H9 (cell line): ENCODE results near the gene ZNF672. TPM values are rescaled to one million over a fixed set of nuclear protein-coding genes. Genes with fewer than 3 reads are reported as not detected.
A peak's percentile ranks its signal among the peaks of the same experiment; 100 is the strongest.

Experiments used
- DNase-seq: peaks from one replicate; pipeline ENCODE4 v3.0.0-alpha.2; 2017
- H2AFZ ChIP-seq: one replicate; pipeline ENCODE4 v1.6.1; 2013; ENCODE audit warnings: mild to moderate bottlenecking, low read length, control low read depth, moderate library complexity
- H2AK5ac ChIP-seq: 2 replicates; pipeline ENCODE4 v1.6.1; 2013; ENCODE audit warnings: low read length, control low read depth, mixed read lengths; ENCODE audit not compliant: insufficient read length
- H2BK120ac ChIP-seq: one replicate; pipeline ENCODE4 v1.6.1; 2013; ENCODE audit warnings: low read depth, mild to moderate bottlenecking, low read length, control low read depth, inconsistent platforms; ENCODE audit not compliant: poor library complexity, severe bottlenecking
- H2BK12ac ChIP-seq: 2 replicates; pipeline ENCODE4 v1.6.1; 2013; ENCODE audit warnings: low read length, control low read depth, mixed read lengths, low read depth; ENCODE audit not compliant: insufficient read length
- H2BK15ac ChIP-seq: 2 replicates; pipeline ENCODE4 v1.6.1; 2013; ENCODE audit warnings: low read depth, low read length, control low read depth
- H2BK20ac ChIP-seq: one replicate; pipeline ENCODE4 v1.6.1; 2013; ENCODE audit warnings: low read depth, mild to moderate bottlenecking, low read length, control low read depth, inconsistent platforms; ENCODE audit not compliant: poor library complexity, severe bottlenecking
- H2BK5ac ChIP-seq: 2 replicates; pipeline ENCODE4 v1.6.1; 2013; ENCODE audit warnings: low read length, control low read depth, mixed read lengths; ENCODE audit not compliant: insufficient read length
- H3K14ac ChIP-seq: 2 replicates; pipeline ENCODE4 v1.6.1; 2013; ENCODE audit warnings: low read length, control low read depth; ENCODE audit not compliant: insufficient read depth
- H3K18ac ChIP-seq: 2 replicates; pipeline ENCODE4 v1.6.1; 2013; ENCODE audit warnings: low read depth, mild to moderate bottlenecking, mixed read lengths, low read length, control low read depth; ENCODE audit not compliant: insufficient read length
- H3K23ac ChIP-seq: 2 replicates; pipeline ENCODE4 v1.6.1; 2013; ENCODE audit warnings: low read length, control low read depth, mixed read lengths, low read depth; ENCODE audit not compliant: insufficient read length
- H3K23me2 ChIP-seq: 2 replicates; pipeline ENCODE4 v1.6.1; 2013; ENCODE audit warnings: low read depth, mild to moderate bottlenecking, mixed read lengths, low read length, control low read depth; ENCODE audit not compliant: insufficient read length, poor library complexity, severe bottlenecking
- H3K27ac ChIP-seq: 2 replicates; pipeline ENCODE4 v1.5.1; 2013; ENCODE audit warnings: low read length, control low read depth, mixed read lengths, low read depth; ENCODE audit not compliant: insufficient read length
- H3K27me3 ChIP-seq: 2 replicates; pipeline ENCODE4 v1.6.1; 2013; ENCODE audit warnings: low read length, control low read depth, inconsistent platforms; ENCODE audit not compliant: insufficient read depth
- H3K4ac ChIP-seq: 2 replicates; pipeline ENCODE4 v1.6.1; 2013; ENCODE audit warnings: low read depth, mild to moderate bottlenecking, control low read depth, inconsistent platforms, low read length, moderate library complexity
- H3K4me1 ChIP-seq: 2 replicates; pipeline ENCODE4 v1.6.1; 2013; ENCODE audit warnings: low read length, control low read depth, inconsistent platforms; ENCODE audit not compliant: insufficient read depth
- H3K4me2 ChIP-seq: 2 replicates; pipeline ENCODE4 v1.6.1; 2013; ENCODE audit warnings: low read length, control low read depth, mixed read lengths; ENCODE audit not compliant: insufficient read length, insufficient read depth
- H3K56ac ChIP-seq: 2 replicates; pipeline ENCODE4 v1.6.1; 2013; ENCODE audit warnings: low read depth, mild to moderate bottlenecking, mixed read lengths, low read length, control low read depth; ENCODE audit not compliant: insufficient read length
- H3K79me1 ChIP-seq: 2 replicates; pipeline ENCODE4 v1.6.1; 2013; ENCODE audit warnings: low read depth, mild to moderate bottlenecking, moderate library complexity, low read length, control low read depth, inconsistent platforms; ENCODE audit not compliant: insufficient read depth, poor library complexity, severe bottlenecking
- H3K79me2 ChIP-seq: 2 replicates; pipeline ENCODE4 v1.6.1; 2013; ENCODE audit warnings: low read length, control low read depth, inconsistent platforms; ENCODE audit not compliant: insufficient read depth
- H3K9ac ChIP-seq: 2 replicates; pipeline ENCODE4 v1.6.1; 2013; ENCODE audit warnings: low read length, control low read depth, mixed read lengths; ENCODE audit not compliant: insufficient read length; ENCODE audit errors: extremely low read depth
- H3K9me3 ChIP-seq: one replicate; pipeline ENCODE4 v1.6.1; 2013; ENCODE audit warnings: low read depth, low read length, inconsistent platforms; ENCODE audit not compliant: control insufficient read depth
- H3T11ph ChIP-seq: one replicate; pipeline ENCODE4 v1.6.1; 2013; ENCODE audit warnings: mild to moderate bottlenecking, low read length, control low read depth, inconsistent platforms
- H4K20me1 ChIP-seq: one replicate; pipeline ENCODE4 v1.6.1; 2013; ENCODE audit not compliant: control insufficient read depth, insufficient read length, insufficient read depth
- H4K5ac ChIP-seq: 2 replicates; pipeline ENCODE4 v1.6.1; 2013; ENCODE audit warnings: low read depth, mild to moderate bottlenecking, mixed read lengths, low read length, control low read depth; ENCODE audit not compliant: insufficient read length
- H4K8ac ChIP-seq: replicated peaks from 2 replicates; pipeline ENCODE4 v1.6.1; 2013; ENCODE audit warnings: low read length, control low read depth, mixed read lengths, low read depth; ENCODE audit not compliant: insufficient read length
- H4K91ac ChIP-seq: 2 replicates; pipeline ENCODE4 v1.6.1; 2013; ENCODE audit warnings: low read depth, mild to moderate bottlenecking, moderate library complexity, mixed read lengths, low read length, control low read depth; ENCODE audit not compliant: insufficient read length
- H3K27ac Mint-ChIP-seq, 3 experiments: 2 replicates in 2 of 3; 3 replicates in 1 of 3; pipeline ENCODE4 v1.8.0; 2020 to 2021; ENCODE audit warnings: mixed read lengths in 3 of 3, mild to moderate bottlenecking in 1 of 3, moderate library complexity in 1 of 3
- H3K27me3 Mint-ChIP-seq: 2 replicates; pipeline ENCODE4 v1.8.0; 2021; ENCODE audit warnings: low read depth, mild to moderate bottlenecking, moderate library complexity, mixed read lengths
- H3K36me3 Mint-ChIP-seq, 3 experiments: 2 replicates in 2 of 3; 3 replicates in 1 of 3; pipeline ENCODE4 v1.8.0; 2020 to 2021; ENCODE audit warnings: low read depth in 3 of 3, mixed read lengths in 3 of 3; ENCODE audit not compliant: insufficient read depth in 1 of 3
- H3K4me1 Mint-ChIP-seq, 2 experiments: 2 replicates each; pipeline ENCODE4 v1.8.0; 2020; ENCODE audit warnings: mixed read lengths in 2 of 2
- H3K4me3 Mint-ChIP-seq, 2 experiments: 2 replicates in 1 of 2; 3 replicates in 1 of 2; pipeline ENCODE4 v1.8.0; 2020 to 2021; ENCODE audit warnings: mild to moderate bottlenecking in 2 of 2, mixed read lengths in 2 of 2, moderate library complexity in 1 of 2
- H3K9me3 Mint-ChIP-seq, 2 experiments: 2 replicates in 1 of 2; 3 replicates in 1 of 2; pipeline ENCODE4 v1.8.0; 2020; ENCODE audit warnings: mild to moderate bottlenecking in 2 of 2, mixed read lengths in 2 of 2, moderate library complexity in 1 of 2
- WGBS: extraction: QIAGEN DNeasy Blood & Tissue Kit; methylation state at CpG from one replicate; pipeline ENCODE4 v1.1.7; 2013; ENCODE audit warnings: missing lambda C conversion rate, low lambda C conversion rate, mixed read lengths; ENCODE audit not compliant: insufficient read length; ENCODE audit errors: extremely low coverage; 5-methylcytosine and 5-hydroxymethylcytosine counted together
- total RNA-seq: library from RNA; stranded (reverse); gene quantifications from 2 replicates; pipeline ENCODE4 v1.2.1, GENCODE V29; 2021
- TF ChIP-seq, protein P1 (sequence below): fragments of 200-600 bp; sonication (generic); conservative IDR thresholded peaks from 3 replicates; pipeline ENCODE4 v1.8.0; 2021; ENCODE audit warnings: antibody characterized with exemption, mild to moderate bottlenecking

ZNF672 gene
- total RNA-seq, 1 experiment from 2014 or later: 29.4 TPM

DNA sequence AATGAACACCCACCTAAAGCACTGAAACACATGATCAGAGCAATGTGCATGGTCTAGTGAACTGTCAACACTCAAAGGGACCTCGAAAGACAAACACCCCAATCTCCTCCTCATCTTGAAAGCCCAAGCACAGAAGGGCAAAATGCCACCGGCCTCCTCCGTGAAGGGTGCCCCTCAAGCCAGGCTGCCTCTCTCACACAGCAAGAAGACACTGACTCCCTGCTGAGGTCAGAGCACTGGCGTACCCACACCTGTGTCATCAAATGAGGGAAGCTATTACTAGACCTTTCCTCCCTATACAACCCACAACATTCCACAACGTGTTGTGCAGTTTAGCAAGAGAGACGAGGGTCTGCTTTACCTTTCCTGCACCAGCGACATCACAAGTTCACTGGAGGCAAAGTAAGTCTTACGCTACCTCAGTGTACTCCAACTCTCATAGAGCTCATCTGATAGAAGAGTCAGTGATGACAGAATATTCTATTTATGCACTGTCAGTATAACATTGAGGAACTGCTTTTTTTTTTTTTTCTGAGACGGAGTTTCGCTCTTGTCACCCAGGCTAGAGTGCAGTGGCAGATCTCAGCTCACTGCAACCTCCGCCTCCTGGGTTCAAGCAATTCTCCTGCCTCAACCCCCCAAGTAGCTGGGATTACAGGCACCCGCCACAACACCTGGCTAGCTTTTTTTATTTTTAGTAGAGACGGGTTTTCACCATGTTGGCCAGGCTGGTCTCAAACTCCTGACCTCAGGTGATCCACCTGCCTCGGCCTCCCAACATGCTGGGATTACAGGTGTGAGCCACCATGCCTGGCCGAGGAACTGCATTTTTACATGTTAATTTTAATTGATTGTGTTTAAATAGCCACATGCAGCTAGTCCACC is 15.6 kb upstream of the ZNF672 start:
- H3K9ac ChIP-seq: no peak overlapping the region
- H4K8ac ChIP-seq: no peak overlapping the region
- no peak overlapping the region for H3K4ac ChIP-seq
- Mint-ChIP-seq H3K4me1 (peaks cover 27% of the 10 kb centered on the region in 2 experiments), H3K36me3 (peaks cover 13 to 44% (median 42%) of the 10 kb centered on the region in 3 experiments; a peak in 6 of 7 replicates), H3K4me3 (no peak overlapping the region), H3K27ac (peak overlapping the region in 1 of 3 experiments; percentile 47; a peak in 1 of 7 replicates), H3K9me3 (no peaks in the 10 kb centered on the region; a peak in 2 of 5 replicates), H3K27me3 (no peaks in the 10 kb centered on the region)
- H2BK15ac ChIP-seq: no peak overlapping the region
- no peak overlapping the region for H2BK20ac ChIP-seq
- TF ChIP-seq, protein P1, sequence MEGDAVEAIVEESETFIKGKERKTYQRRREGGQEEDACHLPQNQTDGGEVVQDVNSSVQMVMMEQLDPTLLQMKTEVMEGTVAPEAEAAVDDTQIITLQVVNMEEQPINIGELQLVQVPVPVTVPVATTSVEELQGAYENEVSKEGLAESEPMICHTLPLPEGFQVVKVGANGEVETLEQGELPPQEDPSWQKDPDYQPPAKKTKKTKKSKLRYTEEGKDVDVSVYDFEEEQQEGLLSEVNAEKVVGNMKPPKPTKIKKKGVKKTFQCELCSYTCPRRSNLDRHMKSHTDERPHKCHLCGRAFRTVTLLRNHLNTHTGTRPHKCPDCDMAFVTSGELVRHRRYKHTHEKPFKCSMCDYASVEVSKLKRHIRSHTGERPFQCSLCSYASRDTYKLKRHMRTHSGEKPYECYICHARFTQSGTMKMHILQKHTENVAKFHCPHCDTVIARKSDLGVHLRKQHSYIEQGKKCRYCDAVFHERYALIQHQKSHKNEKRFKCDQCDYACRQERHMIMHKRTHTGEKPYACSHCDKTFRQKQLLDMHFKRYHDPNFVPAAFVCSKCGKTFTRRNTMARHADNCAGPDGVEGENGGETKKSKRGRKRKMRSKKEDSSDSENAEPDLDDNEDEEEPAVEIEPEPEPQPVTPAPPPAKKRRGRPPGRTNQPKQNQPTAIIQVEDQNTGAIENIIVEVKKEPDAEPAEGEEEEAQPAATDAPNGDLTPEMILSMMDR: no peak
- H4K91ac ChIP-seq: no peak overlapping the region
- H2BK12ac ChIP-seq: no peak overlapping the region
- H2BK120ac ChIP-seq: no peak overlapping the region
- H3K23ac ChIP-seq: no peak overlapping the region
- peaks cover 2% of the 10 kb centered on the region; the same call in 1 of the 2 replicates for H3K4me1 ChIP-seq
- H2AFZ ChIP-seq: no peak overlapping the region
- no peak overlapping the region for H4K5ac ChIP-seq
- H3K23me2 ChIP-seq: peaks cover 4% of the 10 kb centered on the region
- no peaks in the 10 kb centered on the region for H3K9me3 ChIP-seq
- no peaks in the 10 kb centered on the region for H4K20me1 ChIP-seq
- no peak overlapping the region for H3K14ac ChIP-seq
- H3K56ac ChIP-seq: no peak overlapping the region
- H3K27me3 ChIP-seq: no peaks in the 10 kb centered on the region
- H3K79me2 ChIP-seq: peaks cover 5% of the 10 kb centered on the region; the same call in 1 of the 2 replicates
- H2AK5ac ChIP-seq: no peak overlapping the region
- no peak overlapping the region for H3T11ph ChIP-seq
- peaks cover 12% of the 10 kb centered on the region for H3K79me1 ChIP-seq
- WGBS: no CpG with 5 or more reads among the region's 15 CpGs
- DNase-seq: no peak
- no peak overlapping the region for H3K4me2 ChIP-seq
- H3K18ac ChIP-seq: no peak overlapping the region
- no peak overlapping the region for H3K27ac ChIP-seq
- H2BK5ac ChIP-seq: no peak overlapping the region
